Measurements from ENCODE around the gene SAMHD1. TPM values are rescaled to one million over a fixed set of nuclear protein-coding genes. Genes with fewer than 3 reads are reported as not detected.

Gene SAMHD1
- total RNA-seq, 2 donors from 2014 or later: 24.0 to 35.6 TPM

DNA sequence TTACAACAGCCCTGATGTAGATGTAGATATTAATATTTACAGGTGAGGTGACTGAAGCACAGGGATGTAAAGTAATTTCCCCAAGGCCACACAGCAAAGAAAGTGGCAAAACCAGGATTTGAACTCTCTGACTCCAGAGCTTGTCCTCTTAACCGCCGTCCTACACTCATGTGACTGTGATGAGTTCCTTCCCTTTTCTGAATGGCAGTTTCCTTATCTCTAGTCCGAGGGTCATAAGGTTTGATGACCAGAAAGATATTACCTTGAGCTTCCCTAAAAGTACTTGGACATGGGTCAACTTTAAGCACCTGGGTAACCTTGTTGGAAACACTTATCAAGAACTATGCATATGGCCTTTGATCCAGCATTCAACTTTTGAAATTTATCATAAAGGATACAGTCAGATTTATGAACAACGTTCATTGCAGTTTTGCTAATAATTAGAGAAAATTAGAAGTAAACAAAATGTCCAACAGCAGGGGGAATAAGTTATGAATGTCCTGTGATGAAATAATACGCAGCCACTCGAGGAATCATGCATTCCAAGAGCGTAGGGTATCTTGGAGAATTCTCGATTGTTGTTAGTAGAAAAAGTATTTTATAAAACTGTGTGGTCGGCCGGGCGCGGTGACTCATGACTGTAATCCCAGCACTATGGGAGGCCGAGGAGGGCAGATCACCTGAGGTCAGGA is 77.9 kb downstream of the SAMHD1 start:
- TF ChIP-seq, protein P1, sequence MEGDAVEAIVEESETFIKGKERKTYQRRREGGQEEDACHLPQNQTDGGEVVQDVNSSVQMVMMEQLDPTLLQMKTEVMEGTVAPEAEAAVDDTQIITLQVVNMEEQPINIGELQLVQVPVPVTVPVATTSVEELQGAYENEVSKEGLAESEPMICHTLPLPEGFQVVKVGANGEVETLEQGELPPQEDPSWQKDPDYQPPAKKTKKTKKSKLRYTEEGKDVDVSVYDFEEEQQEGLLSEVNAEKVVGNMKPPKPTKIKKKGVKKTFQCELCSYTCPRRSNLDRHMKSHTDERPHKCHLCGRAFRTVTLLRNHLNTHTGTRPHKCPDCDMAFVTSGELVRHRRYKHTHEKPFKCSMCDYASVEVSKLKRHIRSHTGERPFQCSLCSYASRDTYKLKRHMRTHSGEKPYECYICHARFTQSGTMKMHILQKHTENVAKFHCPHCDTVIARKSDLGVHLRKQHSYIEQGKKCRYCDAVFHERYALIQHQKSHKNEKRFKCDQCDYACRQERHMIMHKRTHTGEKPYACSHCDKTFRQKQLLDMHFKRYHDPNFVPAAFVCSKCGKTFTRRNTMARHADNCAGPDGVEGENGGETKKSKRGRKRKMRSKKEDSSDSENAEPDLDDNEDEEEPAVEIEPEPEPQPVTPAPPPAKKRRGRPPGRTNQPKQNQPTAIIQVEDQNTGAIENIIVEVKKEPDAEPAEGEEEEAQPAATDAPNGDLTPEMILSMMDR (IDR thresholded peaks at IDR 0.05): no peak
- peaks cover 4% of the 10 kb centered on the region for H3K4me1 ChIP-seq
- no peak overlapping the region for H3K27ac ChIP-seq

GRCh38 chr20:36872852-36873251 is 78.7 kb downstream of the SAMHD1 start:
- Histone ChIP-seq H3K4me3 (no peak overlapping the region), H3K9ac (ENCODE audit: low read depth in 2 of 2, low read length in 2 of 2) (no peak overlapping the region), H3K36me3 (no peaks in the 10 kb centered on the region), H3K9me3 (no peaks in the 10 kb centered on the region), H3K27me3 (no peaks in the 10 kb centered on the region), H3K27ac (no peak overlapping the region), H3K4me1 (peaks cover 4% of the 10 kb centered on the region)
- intact Hi-C loops (cut with DNase I): no loop called here
- TF ChIP-seq, protein P1 (IDR thresholded peaks at IDR 0.05): no peak
- no peak for DNase-seq

More for the DNA sequence above, 77.9 kb downstream of the SAMHD1 start:
- Histone ChIP-seq H3K27me3 (no peaks in the 10 kb centered on the region), H3K9ac (ENCODE audit: low read depth in 2 of 2, low read length in 2 of 2) (no peak overlapping the region), H3K36me3 (no peaks in the 10 kb centered on the region), H3K4me3 (no peak overlapping the region), H3K9me3 (no peaks in the 10 kb centered on the region)
- DNase-seq: no peak
- intact Hi-C loops (cut with DNase I): no loop called here

DNA sequence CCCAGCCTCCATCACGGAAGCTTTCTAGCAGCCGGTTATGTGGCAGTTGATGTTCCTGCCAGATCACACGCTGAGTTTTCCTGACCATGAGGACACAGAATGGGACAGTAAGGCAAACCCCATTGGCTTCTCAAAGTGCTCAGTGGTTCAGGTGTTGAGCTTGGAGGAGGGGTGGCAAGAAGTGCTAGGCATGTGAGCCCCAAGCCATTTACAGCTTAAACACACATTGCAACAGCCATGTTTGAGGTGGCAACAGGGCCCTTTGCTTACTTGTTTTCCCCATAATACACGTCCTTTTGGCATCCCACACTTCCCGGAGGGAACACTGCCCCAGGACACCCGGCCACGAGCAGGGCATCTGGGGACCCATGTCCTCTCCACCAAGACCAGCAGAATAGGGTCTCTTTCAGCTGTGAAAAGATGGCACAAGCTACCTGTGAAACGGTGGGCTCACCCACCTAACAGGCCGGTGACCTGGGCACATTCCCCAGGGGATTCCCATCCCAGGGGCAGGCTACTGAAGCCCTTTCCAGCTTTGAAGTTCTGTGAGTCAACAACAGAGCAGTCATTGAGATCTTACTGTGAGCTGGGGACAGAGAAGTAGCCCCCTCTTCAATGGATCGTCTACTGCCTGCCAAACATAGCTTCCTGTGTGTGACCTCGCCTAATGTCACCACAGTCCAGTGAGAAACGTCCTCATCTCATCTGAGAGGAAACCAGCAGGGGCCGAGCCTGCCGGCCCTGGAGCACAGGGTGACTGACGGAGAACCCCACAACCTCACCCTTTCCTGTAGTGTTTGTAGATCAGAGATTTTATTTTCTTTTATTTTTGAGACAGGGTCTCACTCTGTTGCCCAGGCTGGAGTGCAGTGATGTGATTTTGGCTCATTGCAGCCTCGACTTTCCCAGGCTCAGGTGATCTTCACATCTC is 79.6 kb downstream of the SAMHD1 start:
- Histone ChIP-seq H3K36me3 (no peaks in the 10 kb centered on the region), H3K9me3 (no peaks in the 10 kb centered on the region), H3K27me3 (no peaks in the 10 kb centered on the region), H3K4me1 (peaks cover 4% of the 10 kb centered on the region), H3K27ac (no peak overlapping the region), H3K9ac (ENCODE audit: low read depth in 2 of 2, low read length in 2 of 2) (no peak overlapping the region), H3K4me3 (no peak overlapping the region)
- TF ChIP-seq, protein P1 (IDR thresholded peaks at IDR 0.05): no peak
- no peak for DNase-seq
- intact Hi-C loops (cut with DNase I): no loop called here

GRCh38 chr20:36866681-36867495 is 84.6 kb downstream of the SAMHD1 start:
- DNase-seq: no peak
- Histone ChIP-seq H3K4me1 (peaks cover 11% of the 10 kb centered on the region), H3K9me3 (no peaks in the 10 kb centered on the region), H3K9ac (ENCODE audit: low read depth in 2 of 2, low read length in 2 of 2) (no peak overlapping the region), H3K27ac (no peak overlapping the region), H3K36me3 (no peaks in the 10 kb centered on the region), H3K27me3 (no peaks in the 10 kb centered on the region), H3K4me3 (no peak overlapping the region)
- intact Hi-C loops (cut with DNase I): no loop called here
- TF ChIP-seq, protein P1 (IDR thresholded peaks at IDR 0.05): no peak

DNA sequence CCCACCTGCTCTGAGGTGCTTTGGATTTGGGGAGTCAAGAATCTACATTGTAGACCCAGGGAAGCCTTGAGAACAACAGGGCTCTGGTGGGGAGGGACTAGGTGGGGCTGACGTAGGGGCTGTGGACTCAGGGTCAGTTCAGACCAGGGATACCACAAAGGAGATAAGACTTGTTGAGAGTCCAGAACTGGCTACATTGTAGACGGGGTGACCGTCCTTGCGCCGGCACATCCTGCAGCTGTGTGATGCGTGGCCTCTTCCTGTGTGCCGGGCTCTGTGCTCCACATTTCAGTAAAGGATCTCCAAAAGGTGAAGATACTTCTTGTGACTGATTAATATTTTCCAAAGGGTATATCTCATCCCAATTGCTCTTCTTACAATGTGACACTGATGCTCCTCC is 85.3 kb downstream of the SAMHD1 start:
- Histone ChIP-seq H3K27ac (no peak overlapping the region), H3K9ac (ENCODE audit: low read depth in 2 of 2, low read length in 2 of 2) (no peak overlapping the region), H3K36me3 (no peaks in the 10 kb centered on the region), H3K9me3 (no peaks in the 10 kb centered on the region), H3K4me1 (peaks cover 13% of the 10 kb centered on the region), H3K27me3 (no peaks in the 10 kb centered on the region), H3K4me3 (no peak overlapping the region)
- no peak for DNase-seq
- intact Hi-C loops (cut with DNase I): no loop called here
- TF ChIP-seq, protein P1 (IDR thresholded peaks at IDR 0.05): no peak
